ENCODE measurements around the gene CUEDC1.

DNA sequence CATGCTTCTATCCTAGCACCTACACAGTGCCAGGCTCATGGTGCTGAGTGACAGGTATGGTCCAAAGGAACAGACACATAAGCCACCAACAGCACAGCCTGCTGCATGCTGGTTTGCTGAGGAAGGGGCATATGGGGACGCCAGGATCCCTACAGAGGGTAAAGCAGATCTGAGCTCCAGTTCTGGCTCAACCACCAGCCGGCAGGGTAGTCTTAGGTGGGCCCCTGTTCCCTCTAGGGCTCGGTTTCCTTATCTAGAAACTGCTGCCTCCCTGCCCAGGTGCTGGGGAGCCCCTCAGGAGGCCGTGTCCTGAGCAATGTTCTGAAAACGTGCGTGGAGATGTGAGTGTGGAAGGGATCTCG, 81.2 kb downstream of the CUEDC1 start:
- 0 out of 2 replicates have a peak, but pooled peaks have one; percentile 1 for TF ChIP-seq POLR2AphosphoS5 (IDR thresholded peaks at IDR 0.05; ENCODE audit: low read depth)
- TF ChIP-seq, protein P1, sequence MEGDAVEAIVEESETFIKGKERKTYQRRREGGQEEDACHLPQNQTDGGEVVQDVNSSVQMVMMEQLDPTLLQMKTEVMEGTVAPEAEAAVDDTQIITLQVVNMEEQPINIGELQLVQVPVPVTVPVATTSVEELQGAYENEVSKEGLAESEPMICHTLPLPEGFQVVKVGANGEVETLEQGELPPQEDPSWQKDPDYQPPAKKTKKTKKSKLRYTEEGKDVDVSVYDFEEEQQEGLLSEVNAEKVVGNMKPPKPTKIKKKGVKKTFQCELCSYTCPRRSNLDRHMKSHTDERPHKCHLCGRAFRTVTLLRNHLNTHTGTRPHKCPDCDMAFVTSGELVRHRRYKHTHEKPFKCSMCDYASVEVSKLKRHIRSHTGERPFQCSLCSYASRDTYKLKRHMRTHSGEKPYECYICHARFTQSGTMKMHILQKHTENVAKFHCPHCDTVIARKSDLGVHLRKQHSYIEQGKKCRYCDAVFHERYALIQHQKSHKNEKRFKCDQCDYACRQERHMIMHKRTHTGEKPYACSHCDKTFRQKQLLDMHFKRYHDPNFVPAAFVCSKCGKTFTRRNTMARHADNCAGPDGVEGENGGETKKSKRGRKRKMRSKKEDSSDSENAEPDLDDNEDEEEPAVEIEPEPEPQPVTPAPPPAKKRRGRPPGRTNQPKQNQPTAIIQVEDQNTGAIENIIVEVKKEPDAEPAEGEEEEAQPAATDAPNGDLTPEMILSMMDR (IDR thresholded peaks at IDR 0.05; ENCODE audit: insufficient read depth, low read length): no peak
- TF ChIP-seq, protein P2, sequence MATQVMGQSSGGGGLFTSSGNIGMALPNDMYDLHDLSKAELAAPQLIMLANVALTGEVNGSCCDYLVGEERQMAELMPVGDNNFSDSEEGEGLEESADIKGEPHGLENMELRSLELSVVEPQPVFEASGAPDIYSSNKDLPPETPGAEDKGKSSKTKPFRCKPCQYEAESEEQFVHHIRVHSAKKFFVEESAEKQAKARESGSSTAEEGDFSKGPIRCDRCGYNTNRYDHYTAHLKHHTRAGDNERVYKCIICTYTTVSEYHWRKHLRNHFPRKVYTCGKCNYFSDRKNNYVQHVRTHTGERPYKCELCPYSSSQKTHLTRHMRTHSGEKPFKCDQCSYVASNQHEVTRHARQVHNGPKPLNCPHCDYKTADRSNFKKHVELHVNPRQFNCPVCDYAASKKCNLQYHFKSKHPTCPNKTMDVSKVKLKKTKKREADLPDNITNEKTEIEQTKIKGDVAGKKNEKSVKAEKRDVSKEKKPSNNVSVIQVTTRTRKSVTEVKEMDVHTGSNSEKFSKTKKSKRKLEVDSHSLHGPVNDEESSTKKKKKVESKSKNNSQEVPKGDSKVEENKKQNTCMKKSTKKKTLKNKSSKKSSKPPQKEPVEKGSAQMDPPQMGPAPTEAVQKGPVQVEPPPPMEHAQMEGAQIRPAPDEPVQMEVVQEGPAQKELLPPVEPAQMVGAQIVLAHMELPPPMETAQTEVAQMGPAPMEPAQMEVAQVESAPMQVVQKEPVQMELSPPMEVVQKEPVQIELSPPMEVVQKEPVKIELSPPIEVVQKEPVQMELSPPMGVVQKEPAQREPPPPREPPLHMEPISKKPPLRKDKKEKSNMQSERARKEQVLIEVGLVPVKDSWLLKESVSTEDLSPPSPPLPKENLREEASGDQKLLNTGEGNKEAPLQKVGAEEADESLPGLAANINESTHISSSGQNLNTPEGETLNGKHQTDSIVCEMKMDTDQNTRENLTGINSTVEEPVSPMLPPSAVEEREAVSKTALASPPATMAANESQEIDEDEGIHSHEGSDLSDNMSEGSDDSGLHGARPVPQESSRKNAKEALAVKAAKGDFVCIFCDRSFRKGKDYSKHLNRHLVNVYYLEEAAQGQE (IDR thresholded peaks at IDR 0.05; ENCODE audit: insufficient replicate concordance, low read depth): no peak

Data from HL-60 (cell line).